DOHH2 (cell line): Measurements from ENCODE around the gene FAM131A.
"Not testable (repeated sequence)": the region's sequence is repeated elsewhere in the genome, so short reads cannot be mapped to it uniquely, and the experiment has no call there.

Experiments used
- H3F3A ChIP-seq: fragments of 200-600 bp; sonication (generic), shearing (Covaris generic); 2 replicates; pipeline ENCODE4 v1.6.0; 2016; ENCODE audit warnings: antibody characterized with exemption, mild to moderate bottlenecking; ENCODE audit not compliant: control insufficient read depth, insufficient read depth
- H3K27ac ChIP-seq: fragments of 200-600 bp; sonication (generic); 2 replicates; pipeline ENCODE4 v1.5.1; 2014; ENCODE audit warnings: low read depth, mild to moderate bottlenecking, low read length, moderate library complexity
- H3K27me3 ChIP-seq: fragments of 200-600 bp; sonication (generic); 2 replicates; pipeline ENCODE4 v1.6.1; 2014; ENCODE audit warnings: mild to moderate bottlenecking, low read length, mixed read lengths; ENCODE audit not compliant: control insufficient read depth
- H3K36me3 ChIP-seq: fragments of 200-600 bp; sonication (generic); 2 replicates; pipeline ENCODE4 v1.6.1; 2014; ENCODE audit warnings: mild to moderate bottlenecking, low read length, moderate library complexity, mixed read lengths; ENCODE audit not compliant: control insufficient read depth
- H3K4me1 ChIP-seq: fragments of 200-600 bp; sonication (generic); 2 replicates; pipeline ENCODE4 v1.6.1; 2014; ENCODE audit warnings: mild to moderate bottlenecking, low read length, mixed read lengths; ENCODE audit not compliant: control insufficient read depth
- H3K4me2 ChIP-seq: fragments of 200-600 bp; sonication (generic); 2 replicates; pipeline ENCODE4 v1.6.0; 2014; ENCODE audit warnings: mild to moderate bottlenecking, low read length, moderate library complexity
- H3K4me3 ChIP-seq: fragments of 200-600 bp; sonication (generic); 2 replicates; pipeline ENCODE4 v1.5.1; 2014; ENCODE audit warnings: mild to moderate bottlenecking, low read length, mixed read lengths
- H3K79me2 ChIP-seq: fragments of 200-600 bp; sonication (generic); 2 replicates; pipeline ENCODE4 v1.6.1; 2014; ENCODE audit warnings: mild to moderate bottlenecking, low read length, mixed read lengths; ENCODE audit not compliant: control insufficient read depth
- H3K9me2 ChIP-seq: fragments of 200-600 bp; sonication (generic); replicated peaks from 2 replicates; pipeline ENCODE4 v1.6.1; 2014; ENCODE audit warnings: mild to moderate bottlenecking, low read length, mixed read lengths; ENCODE audit not compliant: control insufficient read depth
- H3K9me3 ChIP-seq: fragments of 200-600 bp; sonication (generic); 2 replicates; pipeline ENCODE4 v1.6.1; 2014; ENCODE audit warnings: antibody characterized with exemption, low read length, mixed read lengths; ENCODE audit not compliant: control insufficient read depth, insufficient read depth
- H4K20me1 ChIP-seq: fragments of 200-600 bp; sonication (generic); 2 replicates; pipeline ENCODE4 v1.6.0; 2014; ENCODE audit warnings: low read depth, mild to moderate bottlenecking, antibody characterized with exemption, low read length, moderate library complexity; ENCODE audit not compliant: control insufficient read depth, insufficient read depth
- CTCF ChIP-seq: fragments of 200-600 bp; sonication (generic); IDR thresholded peaks from one replicate; pipeline ENCODE4 v1.5.1; 2014; ENCODE audit warnings: antibody characterized with exemption, mild to moderate bottlenecking, low read depth, low read length; ENCODE audit not compliant: poor library complexity, severe bottlenecking
- EZH2phosphoT487 ChIP-seq: fragments of 200-600 bp; sonication (generic); IDR thresholded peaks from 2 replicates; pipeline ENCODE4 v1.6.1; 2017; ENCODE audit warnings: borderline replicate concordance, mild to moderate bottlenecking, antibody characterized with exemption, low read length, moderate library complexity, mixed read lengths

The FAM131A gene

GRCh38 chr3:184339001-184339400 is 1.6 kb downstream of the FAM131A start:
- Histone ChIP-seq H3K4me3 (no peak overlapping the region), H3K9me3 (no peaks in the 10 kb centered on the region), H3K9me2 (no peaks in the 10 kb centered on the region), H3K27ac (no peak overlapping the region), H3K36me3 (peaks cover 16% of the 10 kb centered on the region), H3K27me3 (peaks cover 3% of the 10 kb centered on the region; the same call in 1 of the 2 replicates), H3K4me2 (peak overlapping the region; percentile 33), H3K4me1 (peaks cover 22% of the 10 kb centered on the region), H3F3A (peaks cover 19% of the 10 kb centered on the region), H3K79me2 (no peaks in the 10 kb centered on the region), H4K20me1 (peaks cover 11% of the 10 kb centered on the region)
- TF ChIP-seq CTCF (no peak), EZH2phosphoT487 (no peak)

GRCh38 chr3:184339451-184340135 is 2.2 kb downstream of the FAM131A start:
- peaks cover 14% of the 10 kb centered on the region for H3F3A ChIP-seq
- H3K36me3 ChIP-seq: peaks cover 11% of the 10 kb centered on the region
- not testable (repeated sequence) for H3K27ac ChIP-seq, H3K9me2 ChIP-seq, H4K20me1 ChIP-seq, H3K4me2 ChIP-seq, H3K79me2 ChIP-seq, H3K4me3 ChIP-seq, H3K27me3 ChIP-seq, H3K9me3 ChIP-seq
- H3K4me1 ChIP-seq: peaks cover 22% of the 10 kb centered on the region

- H3K27ac ChIP-seq: no peak overlapping the region
- peaks cover 3% of the 10 kb centered on the region; the same call in 1 of the 2 replicates for H3K27me3 ChIP-seq
- no peak overlapping the region for H3K4me2 ChIP-seq
- H3K9me2 ChIP-seq: no peaks in the 10 kb centered on the region
- H3K36me3 ChIP-seq: no peaks in the 10 kb centered on the region
- H3K4me3 ChIP-seq: no peak overlapping the region
- peaks cover 1% of the 10 kb centered on the region for H4K20me1 ChIP-seq
- H3K9me3 ChIP-seq: no peaks in the 10 kb centered on the region
- TF ChIP-seq CTCF (no peak), EZH2phosphoT487 (no peak)
- no peaks in the 10 kb centered on the region for H3K79me2 ChIP-seq
- H3F3A ChIP-seq: peaks cover 5% of the 10 kb centered on the region; the same call in 1 of the 2 replicates
- H3K4me1 ChIP-seq: peaks cover 10% of the 10 kb centered on the region; the same call in 1 of the 2 replicates
These were observed 4.5 kb downstream of the FAM131A start for GRCh38 chr3:184341925-184342324.

GRCh38 chr3:184343200-184343876 is 5.9 kb downstream of the FAM131A start:
- Histone ChIP-seq H3K27ac (no peak overlapping the region), H3K9me3 (no peaks in the 10 kb centered on the region), H3K4me3 (no peak overlapping the region), H3K27me3 (peaks cover 3% of the 10 kb centered on the region; the same call in 1 of the 2 replicates), H3K4me2 (no peak overlapping the region), H3K9me2 (no peaks in the 10 kb centered on the region), H3F3A (no peaks in the 10 kb centered on the region), H3K79me2 (no peaks in the 10 kb centered on the region), H4K20me1 (no peaks in the 10 kb centered on the region), H3K4me1 (peaks cover 7% of the 10 kb centered on the region; the same call in 1 of the 2 replicates), H3K36me3 (no peaks in the 10 kb centered on the region)
- no peak for TF ChIP-seq CTCF
- TF ChIP-seq EZH2phosphoT487: no peak
